NCI-H128 (cell line): ENCODE measurements around the gene CEBPG.

Source experiments
- DNase-seq: peaks from one replicate; lab custom pipeline; 2025; ENCODE audit not compliant: unreplicated experiment; lab: John Stamatoyannopoulos, UW

The CEBPG gene

GRCh38 chr19:33394723-33395560, 21.4 kb downstream of the CEBPG start:
- DNase-seq: no peak

GRCh38 chr19:33395561-33396550, 22.3 kb downstream of the CEBPG start:
- DNase-seq: no peak

GRCh38 chr19:33396701-33397535, 23.4 kb downstream of the CEBPG start:
- no peak for DNase-seq

GRCh38 chr19:33397536-33398360, 24.2 kb downstream of the CEBPG start:
- DNase-seq: no peak

- DNase-seq: no peak
Observed at GRCh38 chr19:33398361-33399060, 25.0 kb downstream of the CEBPG start.

- no peak for DNase-seq
Observed at GRCh38 chr19:33399081-33399744, 25.7 kb downstream of the CEBPG start.

- DNase-seq: no peak
Observed at GRCh38 chr19:33399745-33400681, 26.5 kb downstream of the CEBPG start.

GRCh38 chr19:33400856-33401682, 27.6 kb downstream of the CEBPG start:
- no peak for DNase-seq

- no peak for DNase-seq
Observed at GRCh38 chr19:33401683-33402420, 28.3 kb downstream of the CEBPG start.

GRCh38 chr19:33402421-33403220, 29.1 kb downstream of the CEBPG start:
- no peak for DNase-seq

GRCh38 chr19:33403221-33403972, 29.9 kb downstream of the CEBPG start:
- no peak for DNase-seq

GRCh38 chr19:33403973-33404304, 30.4 kb downstream of the CEBPG start:
- DNase-seq: no peak

GRCh38 chr19:33404506-33405253, 31.2 kb downstream of the CEBPG start:
- DNase-seq: no peak

- no peak for DNase-seq
Observed at GRCh38 chr19:33405254-33405552, 31.7 kb downstream of the CEBPG start.
